Astrocyte (in vitro differentiated cells and primary cell): ENCODE measurements around the gene FAM193B. TPM values are rescaled to one million over a fixed set of nuclear protein-coding genes. Genes with fewer than 3 reads are reported as not detected.

Experiments used
- DNase-seq: peaks from one replicate; pipeline ENCODE4 v3.0.0-alpha.2; 2010; ENCODE audit warnings: low read depth
- FAIRE-seq: peaks from 2 replicates; lab custom pipeline; 2011; peaks lifted over from hg19 to GRCh38; lab: Jason Lieb, UNC
- H2AFZ ChIP-seq: 2 replicates; pipeline ENCODE4 v1.6.0; 2012; ENCODE audit warnings: low read depth, low read length, inconsistent platforms
- H3K27ac ChIP-seq: 2 replicates; pipeline ENCODE4 v1.5.1; 2011; ENCODE audit warnings: low read depth, low read length, inconsistent platforms
- H3K27me3 ChIP-seq: 2 replicates; pipeline ENCODE4 v1.6.0; 2011; ENCODE audit warnings: low read length, inconsistent platforms; ENCODE audit not compliant: insufficient read depth
- H3K36me3 ChIP-seq: 2 replicates; pipeline ENCODE4 v1.5.1; 2011; ENCODE audit warnings: low read length, inconsistent platforms; ENCODE audit not compliant: insufficient read depth
- H3K4me1 ChIP-seq: 2 replicates; pipeline ENCODE4 v1.5.1; 2011; ENCODE audit warnings: low read length, inconsistent platforms; ENCODE audit not compliant: insufficient read depth
- H3K4me2 ChIP-seq: 2 replicates; pipeline ENCODE4 v1.6.0; 2012; ENCODE audit warnings: low read length, inconsistent platforms
- H3K4me3 ChIP-seq: 2 replicates; pipeline ENCODE4 v1.5.1; 2011; ENCODE audit warnings: low read depth, mild to moderate bottlenecking, low read length, inconsistent platforms; ENCODE audit not compliant: insufficient read depth
- H3K79me2 ChIP-seq: 2 replicates; pipeline ENCODE4 v1.6.0; 2012; ENCODE audit warnings: mild to moderate bottlenecking, low read length, inconsistent platforms; ENCODE audit not compliant: insufficient read depth
- H3K9ac ChIP-seq: 2 replicates; pipeline ENCODE4 v1.6.0; 2012; ENCODE audit warnings: mild to moderate bottlenecking, low read length, inconsistent platforms
- H3K9me3 ChIP-seq: 2 replicates; pipeline ENCODE4 v1.5.1; 2012; ENCODE audit warnings: low read depth, mild to moderate bottlenecking, low read length, inconsistent platforms; ENCODE audit not compliant: insufficient read depth
- H4K20me1 ChIP-seq: 2 replicates; pipeline ENCODE4 v1.6.0; 2012; ENCODE audit warnings: low read length, inconsistent platforms; ENCODE audit not compliant: insufficient read depth
- H3K27ac Mint-ChIP-seq: one replicate; pipeline ENCODE4 v1.8.0; 2021; ENCODE audit warnings: mild to moderate bottlenecking, mixed read lengths; ENCODE audit not compliant: unreplicated experiment
- H3K27me3 Mint-ChIP-seq: one replicate; pipeline ENCODE4 v1.8.0; 2021; ENCODE audit warnings: low read depth, mixed read lengths; ENCODE audit not compliant: unreplicated experiment
- H3K36me3 Mint-ChIP-seq: one replicate; pipeline ENCODE4 v1.8.0; 2021; ENCODE audit warnings: low read depth, mixed read lengths; ENCODE audit not compliant: unreplicated experiment
- H3K4me1 Mint-ChIP-seq: one replicate; pipeline ENCODE4 v1.8.0; 2021; ENCODE audit warnings: low read depth, mixed read lengths; ENCODE audit not compliant: unreplicated experiment
- H3K4me3 Mint-ChIP-seq: one replicate; pipeline ENCODE4 v1.8.0; 2021; ENCODE audit warnings: mild to moderate bottlenecking, moderate library complexity, mixed read lengths; ENCODE audit not compliant: unreplicated experiment
- H3K9me3 Mint-ChIP-seq: one replicate; pipeline ENCODE4 v1.8.0; 2021; ENCODE audit warnings: mild to moderate bottlenecking, mixed read lengths; ENCODE audit not compliant: unreplicated experiment
- CTCF ChIP-seq: IDR thresholded peaks from 2 replicates; pipeline ENCODE4 v1.5.1; 2011; ENCODE audit warnings: low read depth, mild to moderate bottlenecking, inconsistent platforms, low read length, moderate library complexity; ENCODE audit not compliant: insufficient read depth
- EZH2 ChIP-seq: IDR thresholded peaks from 2 replicates; pipeline ENCODE4 v1.6.1; 2012; ENCODE audit warnings: mild to moderate bottlenecking, low read length, inconsistent platforms; ENCODE audit not compliant: insufficient read depth
- total RNA-seq: library from RNA; stranded (reverse); gene quantifications from 2 replicates; pipeline ENCODE4 v1.2.1, GENCODE V29; 2021

FAM193B gene
- total RNA-seq, 1 donor from 2014 or later = 48.3 TPM

GRCh38 chr5:177491983-177492746 is 62.2 kb downstream of the FAM193B start:
- H3K27ac ChIP-seq = peak overlapping the region; percentile 3
- Mint-ChIP-seq H3K9me3 (no peaks in the 10 kb centered on the region), H3K27ac (peak overlapping the region; percentile 92), H3K36me3 (peaks cover 8% of the 10 kb centered on the region), H3K27me3 (no peaks in the 10 kb centered on the region), H3K4me1 (peaks cover 32% of the 10 kb centered on the region), H3K4me3 (peak overlapping the region; percentile 73)
- peaks cover 92% of the 10 kb centered on the region for H3K79me2 ChIP-seq
- peak overlapping the region; percentile 89 for H3K9ac ChIP-seq
- TF ChIP-seq CTCF (no peak), EZH2 (no peak)
- H3K36me3 ChIP-seq = peaks cover 38% of the 10 kb centered on the region
- FAIRE-seq (no peak), DNase-seq (no peak)
- peaks cover 67% of the 10 kb centered on the region for H3K4me1 ChIP-seq
- no peaks in the 10 kb centered on the region for H3K9me3 ChIP-seq
- H2AFZ ChIP-seq = no peak overlapping the region
- H4K20me1 ChIP-seq = peaks cover 75% of the 10 kb centered on the region
- H3K4me2 ChIP-seq = peak overlapping the region; percentile 96
- H3K4me3 ChIP-seq = no peak overlapping the region
- no peaks in the 10 kb centered on the region for H3K27me3 ChIP-seq

DNA sequence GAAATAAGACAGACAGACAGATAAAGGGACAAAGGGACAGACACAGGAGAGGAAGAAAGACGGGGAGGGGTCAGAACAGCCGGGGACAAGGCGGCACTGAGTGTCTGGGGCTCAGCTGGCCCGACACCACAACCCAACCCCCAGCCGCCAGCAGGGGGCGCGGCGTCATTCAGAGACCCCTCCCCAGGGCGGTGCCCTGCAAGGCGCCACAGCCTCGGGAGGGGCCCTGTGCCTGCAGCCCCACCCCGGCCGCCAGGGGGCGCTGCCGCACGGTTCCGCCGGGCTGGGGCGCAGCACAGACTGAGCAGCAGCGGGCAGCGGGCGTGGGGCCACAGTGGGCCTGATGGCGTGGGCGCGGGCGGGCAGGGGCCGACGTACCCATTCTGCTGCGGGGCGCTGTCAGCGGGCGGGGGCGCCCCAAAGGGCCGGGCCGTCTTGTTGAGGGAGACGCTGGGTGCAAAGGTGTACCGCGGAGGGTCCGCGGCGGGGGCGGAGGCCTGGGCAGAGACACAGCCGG is 62.9 kb downstream of the FAM193B start:
- DNase-seq = no peak
- peaks cover 42% of the 10 kb centered on the region for H3K36me3 ChIP-seq

More for the DNA sequence above, 62.9 kb downstream of the FAM193B start:
- H3K4me2 ChIP-seq = peak overlapping the region; percentile 55
- Mint-ChIP-seq H3K27me3 (no peaks in the 10 kb centered on the region), H3K9me3 (no peaks in the 10 kb centered on the region), H3K4me3 (peak overlapping the region; percentile 54), H3K27ac (no peak overlapping the region), H3K4me1 (peaks cover 32% of the 10 kb centered on the region), H3K36me3 (peaks cover 8% of the 10 kb centered on the region)
- peaks cover 91% of the 10 kb centered on the region for H3K79me2 ChIP-seq
- TF ChIP-seq CTCF (peak; percentile 51), EZH2 (no peak)
- no peaks in the 10 kb centered on the region for H3K9me3 ChIP-seq
- H3K4me1 ChIP-seq = peaks cover 67% of the 10 kb centered on the region
- H3K9ac ChIP-seq = no peak overlapping the region
- H4K20me1 ChIP-seq = peaks cover 79% of the 10 kb centered on the region
- no peaks in the 10 kb centered on the region for H3K27me3 ChIP-seq
- no peak for FAIRE-seq
- no peak overlapping the region for H3K4me3 ChIP-seq
- peak overlapping the region; percentile 31 for H3K27ac ChIP-seq
- H2AFZ ChIP-seq = no peak overlapping the region
